GM12891 (cell line): ENCODE measurements around the gene AIF1L.

Experiments used
- POLR2A ChIP-seq: IDR thresholded peaks from 2 replicates; pipeline ENCODE4 v1.6.1; 2011; ENCODE audit warnings: low read depth, low read length, control low read depth
- POLR2AphosphoS5 ChIP-seq: IDR thresholded peaks from 2 replicates; pipeline ENCODE4 v1.6.1; 2011; ENCODE audit warnings: low read depth, low read length, control low read depth
- SPI1 ChIP-seq: IDR thresholded peaks from 2 replicates; pipeline ENCODE4 v1.6.1; 2011; ENCODE audit warnings: low read depth, low read length, control low read depth
- TAF1 ChIP-seq: IDR thresholded peaks from 2 replicates; pipeline ENCODE4 v1.6.1; 2011; ENCODE audit warnings: low read depth, low read length, control low read depth

- TF ChIP-seq POLR2A (no peak), POLR2AphosphoS5 (no peak), SPI1 (no peak), TAF1 (no peak)
Measured at GRCh38 chr9:131104016-131104740, 7.8 kb downstream of the AIF1L start.
